ACHN (cell line): ENCODE results near the gene C19orf67.
"Not testable (repeated sequence)": the region's sequence is repeated elsewhere in the genome, so short reads cannot be mapped to it uniquely, and the experiment has no call there.

ENCODE experiments used
- DNase-seq: peaks from one replicate; pipeline ENCODE4 v3.0.0-alpha.2; 2015
- in situ Hi-C: cut with HindIII; loops from 2 replicates; pipeline ENCODE4 v1.10.0; 2017; ENCODE audit warnings: low sequenced_read_pairs, low pct_ligation_motif_present, low pct_unique_long_range_greater_than_20kb

The C19orf67 gene

DNA sequence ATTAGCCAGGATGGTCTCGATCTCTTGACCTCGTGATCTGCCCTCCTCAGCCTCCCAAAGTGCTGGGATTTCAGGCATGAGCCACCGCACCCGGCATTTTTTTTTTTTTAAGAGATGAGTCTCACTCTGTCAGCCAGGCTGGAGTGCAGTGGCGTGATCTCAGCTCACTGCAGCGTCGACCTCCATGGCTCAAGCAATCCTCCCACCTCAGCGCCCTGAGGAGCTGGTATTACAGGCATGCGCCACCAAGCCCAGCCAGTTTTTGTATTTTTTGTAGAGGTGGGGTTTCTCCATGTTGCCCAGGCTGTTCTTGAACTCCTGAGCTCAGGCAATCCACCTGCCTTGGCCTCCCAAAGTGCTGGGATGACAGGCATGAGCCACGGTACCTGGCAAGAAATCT lies 37.7 kb downstream of the C19orf67 start:
- in situ Hi-C loops, DNase-seq: not testable (repeated sequence)

DNA sequence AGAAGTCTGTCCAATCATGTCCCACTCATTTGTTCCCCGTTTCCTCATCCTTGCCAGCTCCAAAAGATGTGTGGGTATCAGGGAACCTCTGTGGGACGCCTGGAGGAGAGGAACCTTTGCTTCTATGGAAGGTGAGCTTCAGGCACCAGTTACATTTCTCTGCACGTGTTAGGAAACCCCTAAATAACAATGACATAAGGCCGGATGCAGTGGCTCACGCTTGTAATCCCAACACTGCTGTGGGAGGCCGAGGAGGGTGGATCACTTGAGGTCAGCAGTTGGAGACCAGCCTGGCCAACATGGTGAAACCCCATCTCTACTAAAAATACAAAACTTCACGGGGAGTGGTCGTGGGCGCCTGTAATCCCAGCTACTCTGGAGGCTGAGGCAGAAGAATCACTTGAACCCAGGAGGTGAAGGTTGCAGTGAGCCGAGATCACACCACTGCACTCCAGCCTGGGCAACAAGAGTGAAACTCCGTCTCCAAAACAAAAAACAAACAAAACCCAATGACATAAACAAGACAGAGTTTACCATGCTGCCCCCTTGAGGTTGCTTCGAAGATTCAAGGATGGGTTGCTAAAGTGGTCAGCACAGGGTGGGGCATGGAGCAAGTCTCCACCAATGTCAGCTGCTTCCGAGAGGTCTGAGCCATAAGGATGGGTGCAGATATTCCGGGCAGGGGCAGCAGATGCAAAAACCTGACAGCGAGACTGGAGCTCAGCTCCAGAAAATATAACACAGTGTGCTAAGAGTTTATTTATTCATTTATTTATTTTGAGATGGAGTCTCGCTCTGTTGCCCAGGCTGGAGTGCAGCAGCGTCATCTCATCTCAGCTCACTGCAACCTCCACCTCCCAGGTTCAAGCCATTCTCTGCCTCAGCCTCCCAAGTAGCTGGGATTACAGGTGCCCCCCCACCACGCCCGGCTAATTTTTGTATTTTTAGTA lies 42.6 kb downstream of the C19orf67 start:
- in situ Hi-C loops: not testable (repeated sequence)
- peak; percentile 59 for DNase-seq

DNA sequence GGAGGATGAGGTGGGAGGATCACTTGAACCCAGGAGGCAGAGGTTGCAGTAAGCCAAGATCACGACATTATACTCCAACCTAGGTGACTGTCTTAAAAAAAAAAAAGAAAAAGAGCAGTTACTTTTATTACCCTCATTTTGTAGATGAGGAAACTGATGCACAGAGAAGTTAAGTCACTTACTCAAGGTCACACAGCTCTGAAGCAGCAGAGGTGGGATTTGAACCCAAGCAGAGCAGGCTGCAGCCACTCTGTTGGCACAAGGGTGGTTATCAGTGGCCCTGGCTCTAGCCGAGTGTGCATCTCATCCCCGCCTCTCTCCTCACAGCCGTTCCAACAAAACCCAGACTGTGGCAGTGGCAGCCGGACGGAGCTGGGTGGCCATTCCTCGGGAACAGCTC lies 46.4 kb downstream of the C19orf67 start:
- in situ Hi-C loops: no loop called here

DNA sequence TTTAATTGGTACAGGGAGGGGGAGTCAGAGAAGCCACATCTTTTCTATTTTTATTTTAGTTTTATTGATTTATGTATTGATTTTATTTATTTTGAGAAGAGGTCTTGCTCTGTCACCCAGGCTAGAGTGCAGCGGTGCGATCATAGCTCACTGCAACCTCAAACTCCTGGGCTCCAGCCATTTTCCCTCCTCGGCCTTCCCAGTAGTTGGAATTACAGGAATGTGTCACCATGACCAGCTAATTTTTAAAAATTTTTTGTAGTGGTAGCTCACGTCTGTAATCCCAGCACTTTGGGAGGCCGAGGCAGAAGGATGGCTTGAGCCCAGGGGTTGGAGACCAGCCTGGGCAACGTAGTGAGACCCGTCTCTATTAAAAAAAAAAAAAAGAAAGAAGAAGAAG lies 49.9 kb downstream of the C19orf67 start:
- DNase-seq: no peak
- in situ Hi-C loops: no loop called here

More for the DNA sequence above, 46.4 kb downstream of the C19orf67 start:
- no peak for DNase-seq

DNA sequence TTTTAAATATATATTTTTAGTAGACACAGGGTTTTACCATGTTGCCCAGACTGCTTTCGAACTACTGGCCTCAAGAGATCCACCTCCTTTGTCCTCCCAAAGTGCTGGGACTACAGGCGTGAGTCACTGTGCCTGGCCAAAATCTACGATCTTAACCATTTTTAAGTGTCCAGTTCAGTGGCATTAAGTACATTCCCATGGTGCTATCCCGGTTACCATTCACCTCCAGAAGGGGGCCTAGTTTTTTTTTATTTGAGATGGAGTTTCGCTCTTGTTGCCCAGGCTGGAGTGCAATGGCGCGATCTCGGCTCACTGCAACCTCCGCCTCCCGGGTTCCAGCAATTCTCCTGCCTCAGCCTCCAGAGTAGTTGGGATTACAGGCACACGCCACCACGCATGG lies 50.4 kb downstream of the C19orf67 start:
- in situ Hi-C loops: not testable (repeated sequence)

DNA sequence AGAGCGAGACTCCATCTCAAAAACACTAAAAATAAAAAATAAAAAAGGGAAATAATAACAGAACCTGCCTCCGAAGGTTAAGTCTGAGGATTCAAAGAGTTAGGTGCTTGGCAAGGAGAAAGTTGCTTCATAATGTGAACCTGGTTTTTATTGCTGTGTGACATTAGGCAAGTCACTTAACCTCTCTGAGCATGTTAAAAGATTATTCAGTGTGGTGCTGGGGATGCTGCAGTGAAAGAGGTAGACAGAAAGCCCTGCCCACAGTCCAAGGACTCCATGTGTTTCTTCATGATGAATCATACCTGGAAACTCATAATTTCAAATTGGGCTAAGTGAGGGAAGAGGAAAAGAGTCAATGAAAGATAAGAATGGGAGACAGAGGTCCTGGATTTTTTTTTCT lies 51.6 kb downstream of the C19orf67 start:
- in situ Hi-C loops: no loop called here
- DNase-seq: no peak

More for the DNA sequence above, 50.4 kb downstream of the C19orf67 start:
- DNase-seq: peak; percentile 25

DNA sequence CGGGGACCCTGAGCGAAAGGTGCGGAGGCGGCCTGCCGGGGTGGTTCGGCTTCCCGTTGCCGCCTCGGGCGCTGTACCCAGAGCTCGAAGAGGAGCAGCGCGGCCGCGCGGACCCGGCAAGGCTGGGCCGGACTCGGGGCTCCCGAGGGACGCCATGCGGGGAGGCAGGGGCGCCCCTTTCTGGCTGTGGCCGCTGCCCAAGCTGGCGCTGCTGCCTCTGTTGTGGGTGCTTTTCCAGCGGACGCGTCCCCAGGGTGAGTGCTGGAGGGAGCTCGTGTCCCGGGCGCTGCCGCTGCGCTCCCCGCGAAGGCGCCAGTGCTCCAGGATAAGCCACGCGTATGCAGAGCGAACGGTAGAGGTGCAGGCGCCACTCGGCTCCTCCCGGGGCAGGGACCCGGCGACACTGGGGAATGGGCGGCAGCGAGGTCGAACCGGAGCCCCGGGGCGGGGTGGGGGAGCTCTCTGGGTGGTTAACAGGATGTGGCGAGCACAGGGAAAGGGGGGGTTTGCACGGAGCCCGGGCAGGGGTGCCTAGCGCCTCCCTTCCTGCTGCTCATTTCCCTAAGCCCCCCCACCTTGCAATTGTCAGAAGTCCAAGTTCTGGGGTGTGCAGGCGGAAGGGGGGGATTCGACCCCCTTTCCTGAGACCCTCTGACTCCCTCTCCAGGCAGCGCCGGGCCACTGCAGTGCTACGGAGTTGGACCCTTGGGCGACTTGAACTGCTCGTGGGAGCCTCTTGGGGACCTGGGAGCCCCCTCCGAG lies 53.7 kb downstream of the C19orf67 start, which contains the start of gene IL27RA:
Gene IL27RA (plus strand): TSS at position 44 of the 762 bp plus-strand sequence. CDS start 111 bp downstream, at position 155.
- peak; percentile 55 for DNase-seq
- in situ Hi-C loops: no loop called here
